Activated CD8-positive, alpha-beta memory T cell treated with anti-CD3 and anti-CD28 coated beads, Interleukin-2, amount 50 U/mL, for 48 hours (primary cell): ENCODE data around the gene ACOT9.
"Not testable (repeated sequence)": the region's sequence is repeated elsewhere in the genome, so short reads cannot be mapped to it uniquely, and the experiment has no call there.

ENCODE experiments used
- DNase-seq: peaks from one replicate; pipeline ENCODE4 v3.0.0-alpha.2; 2020

Gene ACOT9

GRCh38 chrX:23764188-23764984 is 21.3 kb upstream of the ACOT9 start:
- DNase-seq: no peak

- no peak for DNase-seq
Observed at GRCh38 chrX:23759821-23760220, 16.7 kb upstream of the ACOT9 start.

GRCh38 chrX:23756165-23756564 is 13.1 kb upstream of the ACOT9 start:
- peak; percentile 63 for DNase-seq

- DNase-seq: no peak
Observed at GRCh38 chrX:23754664-23755063, 11.6 kb upstream of the ACOT9 start.

GRCh38 chrX:23752740-23753415 is 9.8 kb upstream of the ACOT9 start:
- no peak for DNase-seq

- no peak for DNase-seq
Observed at GRCh38 chrX:23749576-23749975, 6.5 kb upstream of the ACOT9 start.

- DNase-seq: no peak
Observed at GRCh38 chrX:23749129-23749528, 6.1 kb upstream of the ACOT9 start.

GRCh38 chrX:23745786-23746185 is 2.7 kb upstream of the ACOT9 start:
- no peak for DNase-seq

GRCh38 chrX:23743623-23743971 is 521 bp upstream of the ACOT9 start:
- not testable (repeated sequence) for DNase-seq

GRCh38 chrX:23742174-23742696 is 841 bp downstream of the ACOT9 start:
- DNase-seq: peak; percentile 54

- DNase-seq: no peak
Observed at GRCh38 chrX:23737413-23737812, 5.7 kb downstream of the ACOT9 start.

GRCh38 chrX:23736030-23736429 is 7.0 kb downstream of the ACOT9 start:
- DNase-seq: no peak

GRCh38 chrX:23732704-23733103 is 10.4 kb downstream of the ACOT9 start:
- no peak for DNase-seq

- no peak for DNase-seq
Observed at GRCh38 chrX:23731951-23732350, 11.1 kb downstream of the ACOT9 start.

GRCh38 chrX:23729214-23729613 is 13.9 kb downstream of the ACOT9 start:
- DNase-seq: no peak

GRCh38 chrX:23727206-23727605 is 15.9 kb downstream of the ACOT9 start:
- DNase-seq: no peak

GRCh38 chrX:23726191-23726590 is 16.9 kb downstream of the ACOT9 start:
- no peak for DNase-seq

GRCh38 chrX:23720117-23720677 is 22.9 kb downstream of the ACOT9 start:
- DNase-seq: no peak

GRCh38 chrX:23705235-23705634 is 37.8 kb downstream of the ACOT9 start:
- DNase-seq: no peak

- no peak for DNase-seq
Observed at GRCh38 chrX:23704673-23705206, 38.3 kb downstream of the ACOT9 start.

GRCh38 chrX:23699636-23700194 is 43.4 kb downstream of the ACOT9 start:
- peak; percentile 53 for DNase-seq

GRCh38 chrX:23694606-23695005 is 48.5 kb downstream of the ACOT9 start:
- DNase-seq: no peak

- no peak for DNase-seq
Observed at GRCh38 chrX:23692166-23692565, 50.9 kb downstream of the ACOT9 start.
